ENCODE measurements around the gene BIN2.
"Not testable (repeated sequence)": the region's sequence is repeated elsewhere in the genome, so short reads cannot be mapped to it uniquely, and the experiment has no call there.

BIN2 gene

GRCh38 chr12:51311389-51311788 lies 12.6 kb downstream of the BIN2 start:
- Histone ChIP-seq H3K4me2 (no peak overlapping the region), H4K20me1 (ENCODE audit: insufficient read depth) (no peaks in the 10 kb centered on the region), H2AFZ (ENCODE audit: low read depth) (no peak overlapping the region), H3K27ac (no peak overlapping the region), H3K36me3 (ENCODE audit: insufficient read depth) (no peaks in the 10 kb centered on the region), H3K27me3 (ENCODE audit: insufficient read depth, low read depth) (no peaks in the 10 kb centered on the region), H3K79me2 (ENCODE audit: insufficient read depth, low read depth) (no peaks in the 10 kb centered on the region; the same call in 1 of the 2 replicates), H3K4me1 (ENCODE audit: low read depth, poor library complexity, severe bottlenecking) (no peaks in the 10 kb centered on the region), H3K9ac (no peak overlapping the region), H3K4me3 (IDR thresholded peaks at IDR 0.05; ENCODE audit: insufficient read depth, low read depth, low read length) (no peak overlapping the region)
- no peak for TF ChIP-seq CTCF (conservative IDR thresholded peaks at IDR 0.05; ENCODE audit: low read depth, low read length)

- no peak overlapping the region for H2AFZ ChIP-seq (ENCODE audit: low read depth)
- H3K36me3 ChIP-seq (ENCODE audit: insufficient read depth): no peaks in the 10 kb centered on the region
Measured at GRCh38 chr12:51307655-51308593, 16.1 kb downstream of the BIN2 start.

GRCh38 chr12:51306507-51306906 lies 17.5 kb downstream of the BIN2 start:
- H3K4me2 ChIP-seq: no peak overlapping the region

More at GRCh38 chr12:51307655-51308593, 16.1 kb downstream of the BIN2 start:
- H3K27ac ChIP-seq: no peak overlapping the region
- H3K79me2 ChIP-seq (ENCODE audit: insufficient read depth, low read depth): no peaks in the 10 kb centered on the region
- no peaks in the 10 kb centered on the region for H4K20me1 ChIP-seq (ENCODE audit: insufficient read depth)
- no peak overlapping the region for H3K4me3 ChIP-seq (IDR thresholded peaks at IDR 0.05; ENCODE audit: insufficient read depth, low read depth, low read length)
- no peak overlapping the region for H3K9ac ChIP-seq
- H3K4me2 ChIP-seq: no peak overlapping the region
- no peaks in the 10 kb centered on the region for H3K27me3 ChIP-seq (ENCODE audit: insufficient read depth, low read depth)
- TF ChIP-seq CTCF (conservative IDR thresholded peaks at IDR 0.05; ENCODE audit: low read depth, low read length): no peak
- H3K4me1 ChIP-seq (ENCODE audit: low read depth, poor library complexity, severe bottlenecking): no peaks in the 10 kb centered on the region

GRCh38 chr12:51300768-51301167 lies 23.2 kb downstream of the BIN2 start:
- not testable (repeated sequence) for H4K20me1 ChIP-seq (ENCODE audit: insufficient read depth); H3K27ac ChIP-seq; H2AFZ ChIP-seq (ENCODE audit: low read depth); H3K4me2 ChIP-seq; H3K4me1 ChIP-seq (ENCODE audit: low read depth, poor library complexity, severe bottlenecking); H3K36me3 ChIP-seq (ENCODE audit: insufficient read depth); H3K27me3 ChIP-seq (ENCODE audit: insufficient read depth, low read depth); H3K79me2 ChIP-seq (ENCODE audit: insufficient read depth, low read depth); H3K4me3 ChIP-seq (IDR thresholded peaks at IDR 0.05; ENCODE audit: insufficient read depth, low read depth, low read length); H3K9ac ChIP-seq

More at GRCh38 chr12:51306507-51306906, 17.5 kb downstream of the BIN2 start:
- TF ChIP-seq CTCF (conservative IDR thresholded peaks at IDR 0.05; ENCODE audit: low read depth, low read length): no peak
- Histone ChIP-seq H3K4me3 (IDR thresholded peaks at IDR 0.05; ENCODE audit: insufficient read depth, low read depth, low read length) (no peak overlapping the region), H3K27ac (no peak overlapping the region), H4K20me1 (ENCODE audit: insufficient read depth) (no peaks in the 10 kb centered on the region), H3K36me3 (ENCODE audit: insufficient read depth) (no peaks in the 10 kb centered on the region), H3K27me3 (ENCODE audit: insufficient read depth, low read depth) (no peaks in the 10 kb centered on the region), H2AFZ (ENCODE audit: low read depth) (no peak overlapping the region), H3K9ac (no peak overlapping the region), H3K4me1 (ENCODE audit: low read depth, poor library complexity, severe bottlenecking) (no peaks in the 10 kb centered on the region), H3K79me2 (ENCODE audit: insufficient read depth, low read depth) (no peaks in the 10 kb centered on the region)

GRCh38 chr12:51295651-51296050 lies 28.3 kb downstream of the BIN2 start:
- H3K79me2 ChIP-seq (ENCODE audit: insufficient read depth, low read depth): no peaks in the 10 kb centered on the region
- TF ChIP-seq CTCF (conservative IDR thresholded peaks at IDR 0.05; ENCODE audit: low read depth, low read length): no peak
- H3K27ac ChIP-seq: no peak overlapping the region
- no peak overlapping the region for H2AFZ ChIP-seq (ENCODE audit: low read depth)
- no peaks in the 10 kb centered on the region for H4K20me1 ChIP-seq (ENCODE audit: insufficient read depth)
- H3K4me3 ChIP-seq (IDR thresholded peaks at IDR 0.05; ENCODE audit: insufficient read depth, low read depth, low read length): no peak overlapping the region
- no peak overlapping the region for H3K9ac ChIP-seq
- H3K4me1 ChIP-seq (ENCODE audit: low read depth, poor library complexity, severe bottlenecking): no peaks in the 10 kb centered on the region
- H3K36me3 ChIP-seq (ENCODE audit: insufficient read depth): no peaks in the 10 kb centered on the region
- no peak overlapping the region for H3K4me2 ChIP-seq
- no peaks in the 10 kb centered on the region for H3K27me3 ChIP-seq (ENCODE audit: insufficient read depth, low read depth)

GRCh38 chr12:51294097-51294496 lies 29.9 kb downstream of the BIN2 start:
- H3K4me3 ChIP-seq (IDR thresholded peaks at IDR 0.05; ENCODE audit: insufficient read depth, low read depth, low read length); H3K9ac ChIP-seq; H2AFZ ChIP-seq (ENCODE audit: low read depth); H3K27me3 ChIP-seq (ENCODE audit: insufficient read depth, low read depth); H4K20me1 ChIP-seq (ENCODE audit: insufficient read depth); H3K4me2 ChIP-seq; H3K4me1 ChIP-seq (ENCODE audit: low read depth, poor library complexity, severe bottlenecking); H3K27ac ChIP-seq; H3K79me2 ChIP-seq (ENCODE audit: insufficient read depth, low read depth); H3K36me3 ChIP-seq (ENCODE audit: insufficient read depth): not testable (repeated sequence)
